ENCODE results near the gene MS4A1.

Gene MS4A1

DNA sequence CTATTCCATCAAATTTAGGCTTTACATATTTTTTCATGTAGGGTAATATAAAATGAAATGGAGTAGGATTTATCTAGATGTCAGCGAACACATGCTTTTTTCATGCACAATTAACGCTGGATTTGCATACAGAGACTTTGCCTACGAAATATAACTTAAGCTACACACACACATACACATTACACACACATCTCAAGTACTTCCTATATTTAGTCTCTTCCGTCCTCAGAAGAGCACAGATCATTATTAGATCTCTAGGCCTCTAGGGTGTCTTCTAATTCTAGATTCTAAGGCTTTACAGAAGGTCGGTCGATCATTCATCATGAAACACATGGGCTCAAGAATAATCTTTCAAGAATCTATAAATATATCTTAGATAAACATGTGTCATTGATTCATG lies 55.7 kb downstream of the MS4A1 start:
- TF ChIP-seq ZBTB7A (IDR thresholded peaks at IDR 0.05; ENCODE audit: low read depth) (no peak), FOXM1 (IDR thresholded peaks at IDR 0.05; ENCODE audit: borderline replicate concordance, low read depth) (no peak), NFIC (IDR thresholded peaks at IDR 0.05) (no peak), RAD21 (IDR thresholded peaks at IDR 0.05; ENCODE audit: low read depth) (no peak)
- TF ChIP-seq, protein P1, sequence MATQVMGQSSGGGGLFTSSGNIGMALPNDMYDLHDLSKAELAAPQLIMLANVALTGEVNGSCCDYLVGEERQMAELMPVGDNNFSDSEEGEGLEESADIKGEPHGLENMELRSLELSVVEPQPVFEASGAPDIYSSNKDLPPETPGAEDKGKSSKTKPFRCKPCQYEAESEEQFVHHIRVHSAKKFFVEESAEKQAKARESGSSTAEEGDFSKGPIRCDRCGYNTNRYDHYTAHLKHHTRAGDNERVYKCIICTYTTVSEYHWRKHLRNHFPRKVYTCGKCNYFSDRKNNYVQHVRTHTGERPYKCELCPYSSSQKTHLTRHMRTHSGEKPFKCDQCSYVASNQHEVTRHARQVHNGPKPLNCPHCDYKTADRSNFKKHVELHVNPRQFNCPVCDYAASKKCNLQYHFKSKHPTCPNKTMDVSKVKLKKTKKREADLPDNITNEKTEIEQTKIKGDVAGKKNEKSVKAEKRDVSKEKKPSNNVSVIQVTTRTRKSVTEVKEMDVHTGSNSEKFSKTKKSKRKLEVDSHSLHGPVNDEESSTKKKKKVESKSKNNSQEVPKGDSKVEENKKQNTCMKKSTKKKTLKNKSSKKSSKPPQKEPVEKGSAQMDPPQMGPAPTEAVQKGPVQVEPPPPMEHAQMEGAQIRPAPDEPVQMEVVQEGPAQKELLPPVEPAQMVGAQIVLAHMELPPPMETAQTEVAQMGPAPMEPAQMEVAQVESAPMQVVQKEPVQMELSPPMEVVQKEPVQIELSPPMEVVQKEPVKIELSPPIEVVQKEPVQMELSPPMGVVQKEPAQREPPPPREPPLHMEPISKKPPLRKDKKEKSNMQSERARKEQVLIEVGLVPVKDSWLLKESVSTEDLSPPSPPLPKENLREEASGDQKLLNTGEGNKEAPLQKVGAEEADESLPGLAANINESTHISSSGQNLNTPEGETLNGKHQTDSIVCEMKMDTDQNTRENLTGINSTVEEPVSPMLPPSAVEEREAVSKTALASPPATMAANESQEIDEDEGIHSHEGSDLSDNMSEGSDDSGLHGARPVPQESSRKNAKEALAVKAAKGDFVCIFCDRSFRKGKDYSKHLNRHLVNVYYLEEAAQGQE (IDR thresholded peaks at IDR 0.05; ENCODE audit: low read depth): no peak
- TF ChIP-seq, protein P2, sequence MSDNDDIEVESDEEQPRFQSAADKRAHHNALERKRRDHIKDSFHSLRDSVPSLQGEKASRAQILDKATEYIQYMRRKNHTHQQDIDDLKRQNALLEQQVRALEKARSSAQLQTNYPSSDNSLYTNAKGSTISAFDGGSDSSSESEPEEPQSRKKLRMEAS (IDR thresholded peaks at IDR 0.05): no peak

- no peak for TF ChIP-seq TCF12 (IDR thresholded peaks at IDR 0.05; ENCODE audit: low read depth)
- TF ChIP-seq TAF1 (IDR thresholded peaks at IDR 0.05; ENCODE audit: low read depth): no peak
Measured at GRCh38 chr11:60512651-60513225, 57.1 kb downstream of the MS4A1 start.

GRCh38 chr11:60513496-60514460 lies 58.1 kb downstream of the MS4A1 start:
- TF ChIP-seq CEBPB (IDR thresholded peaks at IDR 0.05) (no peak), TEAD4 (IDR thresholded peaks at IDR 0.05) (no peak), EGR1 (IDR thresholded peaks at IDR 0.05) (no peak), FOXM1 (IDR thresholded peaks at IDR 0.05; ENCODE audit: borderline replicate concordance, low read depth) (no peak), YY1 (IDR thresholded peaks at IDR 0.05; ENCODE audit: low read depth) (no peak), EP300 (IDR thresholded peaks at IDR 0.05; ENCODE audit: borderline replicate concordance) (no peak)
- TF ChIP-seq, protein P3, sequence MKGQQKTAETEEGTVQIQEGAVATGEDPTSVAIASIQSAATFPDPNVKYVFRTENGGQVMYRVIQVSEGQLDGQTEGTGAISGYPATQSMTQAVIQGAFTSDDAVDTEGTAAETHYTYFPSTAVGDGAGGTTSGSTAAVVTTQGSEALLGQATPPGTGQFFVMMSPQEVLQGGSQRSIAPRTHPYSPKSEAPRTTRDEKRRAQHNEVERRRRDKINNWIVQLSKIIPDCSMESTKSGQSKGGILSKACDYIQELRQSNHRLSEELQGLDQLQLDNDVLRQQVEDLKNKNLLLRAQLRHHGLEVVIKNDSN (IDR thresholded peaks at IDR 0.05): no peak

DNA sequence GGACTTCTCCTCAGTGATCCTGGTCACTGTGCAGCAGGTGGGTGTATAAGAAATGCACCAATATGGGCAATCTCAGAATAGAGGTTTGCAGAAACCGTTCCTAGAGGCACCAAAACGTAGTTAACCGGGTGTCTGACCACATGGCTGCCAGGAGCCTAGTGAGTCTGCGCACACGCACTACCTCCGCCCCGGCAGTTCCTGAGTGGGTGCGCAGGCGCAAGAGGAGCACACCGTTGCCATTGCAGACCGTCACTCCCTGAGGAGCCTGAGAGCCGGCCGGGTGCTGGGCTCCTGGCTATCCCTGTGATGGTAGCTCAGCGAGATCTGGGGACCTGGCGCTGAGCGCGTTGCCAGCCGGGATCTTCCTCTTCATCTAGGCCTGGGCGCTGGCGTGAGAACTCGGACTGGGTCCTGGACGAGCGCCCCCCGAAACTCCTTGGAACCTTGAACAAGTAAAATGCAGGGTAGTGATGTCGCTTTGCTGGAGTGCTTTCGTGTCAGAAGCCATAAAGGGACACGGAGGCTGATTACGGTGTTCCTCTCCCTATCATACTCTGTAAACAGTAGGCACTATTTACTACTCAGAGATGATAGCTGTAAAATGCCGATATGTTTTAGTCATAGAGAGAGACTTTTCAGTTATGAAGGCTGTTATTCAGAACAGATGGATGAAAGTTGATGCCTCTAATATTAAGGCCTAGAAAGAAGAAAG lies 59.7 kb downstream of the MS4A1 start, which contains the start of gene MS4A13:
Gene MS4A13 (plus strand): TSS at position 249 of the 712 bp plus-strand sequence. CDS start 2,692 bp downstream, outside the sequence.
- TF ChIP-seq CREB1 (IDR thresholded peaks at IDR 0.05; ENCODE audit: low read depth) (no peak), EP300 (IDR thresholded peaks at IDR 0.05; ENCODE audit: borderline replicate concordance) (no peak), RAD21 (IDR thresholded peaks at IDR 0.05; ENCODE audit: low read depth) (no peak), ZBTB7A (IDR thresholded peaks at IDR 0.05; ENCODE audit: low read depth) (no peak), TCF12 (IDR thresholded peaks at IDR 0.05; ENCODE audit: low read depth) (no peak), NFIC (IDR thresholded peaks at IDR 0.05) (no peak), CEBPB (IDR thresholded peaks at IDR 0.05) (no peak)
- TF ChIP-seq, protein P2 (IDR thresholded peaks at IDR 0.05): no peak
- TF ChIP-seq, protein P1 (IDR thresholded peaks at IDR 0.05; ENCODE audit: low read depth): no peak
- TF ChIP-seq, protein P3 (IDR thresholded peaks at IDR 0.05): no peak
